Skin of body (tissue), 2 donors: ENCODE measurements around the gene CDH2. TPM values are rescaled to one million over a fixed set of nuclear protein-coding genes. Genes with fewer than 3 reads are reported as not detected.

ENCODE experiments used
- DNase-seq: peaks from one replicate; lab custom pipeline; 2025; lab: John Stamatoyannopoulos, UW
- total RNA-seq: library from RNA; depleted of rRNA; stranded (reverse); fragments of >200 nt; gene quantifications from one replicate; pipeline ENCODE4 v1.2.3, GENCODE V29; 2014

Gene CDH2
- total RNA-seq, 1 donor from 2014 or later = 5.4 TPM

GRCh38 chr18:28088477-28088876 lies 88.5 kb downstream of the CDH2 start:
- DNase-seq = no peak

DNA sequence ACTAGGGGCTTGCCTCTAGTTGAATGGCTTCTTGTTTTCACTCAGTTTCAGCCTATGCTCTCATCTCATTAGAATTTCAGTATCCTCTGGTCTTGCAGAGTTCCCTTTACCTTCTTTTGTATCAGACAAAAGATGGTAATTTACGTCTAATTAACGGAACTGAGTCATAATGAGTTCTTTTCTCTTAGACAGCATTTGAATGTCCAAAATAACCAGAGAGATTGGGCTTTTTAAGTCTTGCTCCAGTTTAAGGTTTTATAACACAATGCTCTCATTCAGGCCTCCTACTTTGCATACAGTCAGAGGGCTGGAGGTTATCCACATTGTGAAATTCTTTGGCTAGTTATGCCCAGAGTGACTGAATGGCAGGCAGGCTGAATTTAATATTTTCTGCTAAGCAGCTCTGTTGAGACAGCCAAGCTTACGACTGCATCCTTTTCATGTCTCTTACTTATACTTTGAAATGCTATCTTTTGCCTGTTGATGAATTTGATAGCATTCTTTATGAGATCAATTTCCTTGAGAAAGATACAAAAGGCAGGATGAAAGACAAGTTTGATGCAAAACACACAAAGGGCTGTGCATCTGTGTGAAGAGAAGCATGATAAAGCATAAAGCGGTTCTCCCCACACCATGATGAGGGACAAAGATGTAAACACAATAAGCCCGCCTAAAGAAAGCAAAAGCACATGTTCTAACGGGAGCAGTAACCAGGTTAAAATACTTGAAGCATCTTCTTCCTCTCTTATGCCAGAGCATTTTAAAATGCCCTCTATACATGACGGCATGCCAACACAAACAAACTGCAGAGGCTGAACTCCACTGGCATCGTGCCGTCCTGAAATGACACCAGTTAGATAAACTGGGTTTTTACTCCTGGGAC lies 90.0 kb downstream of the CDH2 start:
- peak; percentile 40 for DNase-seq

DNA sequence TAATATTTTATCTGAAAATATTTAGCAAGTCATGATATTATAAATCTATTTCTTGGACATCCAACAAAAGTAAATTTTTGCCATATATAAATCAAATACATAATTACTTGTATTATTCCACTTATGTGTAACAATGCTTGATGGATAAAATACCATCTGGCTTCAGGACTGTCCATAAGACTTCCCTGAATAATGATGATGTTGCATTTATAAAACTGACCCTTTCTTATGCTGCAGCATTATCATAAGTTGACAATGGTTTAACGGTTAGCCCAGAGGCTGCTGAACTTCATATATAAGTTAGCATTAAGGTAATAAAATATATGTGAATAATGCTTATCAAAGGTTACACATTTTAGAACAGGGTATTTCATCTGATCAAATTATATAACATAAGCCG lies 95.4 kb downstream of the CDH2 start:
- DNase-seq = no peak

DNA sequence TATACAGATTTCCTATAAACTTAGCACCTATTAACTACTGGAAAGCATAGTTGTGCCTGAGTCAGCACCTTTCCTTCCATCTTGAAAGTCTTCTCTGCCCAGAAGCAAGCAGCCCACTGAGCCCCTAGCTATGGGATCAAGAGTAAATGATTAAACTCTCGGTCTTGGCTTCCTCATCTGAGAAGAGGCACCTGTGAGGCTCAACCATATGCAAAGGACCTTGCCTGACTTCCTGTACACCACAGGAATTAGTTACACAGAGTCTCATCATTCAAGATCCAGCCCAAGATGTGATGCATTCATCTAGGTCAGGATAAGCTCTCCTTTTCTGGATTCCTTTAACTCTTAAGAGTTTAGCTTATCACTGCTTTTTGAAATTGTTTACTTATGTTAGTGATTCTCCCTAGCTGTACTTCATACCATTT lies 96.0 kb downstream of the CDH2 start:
- DNase-seq = no peak

DNA sequence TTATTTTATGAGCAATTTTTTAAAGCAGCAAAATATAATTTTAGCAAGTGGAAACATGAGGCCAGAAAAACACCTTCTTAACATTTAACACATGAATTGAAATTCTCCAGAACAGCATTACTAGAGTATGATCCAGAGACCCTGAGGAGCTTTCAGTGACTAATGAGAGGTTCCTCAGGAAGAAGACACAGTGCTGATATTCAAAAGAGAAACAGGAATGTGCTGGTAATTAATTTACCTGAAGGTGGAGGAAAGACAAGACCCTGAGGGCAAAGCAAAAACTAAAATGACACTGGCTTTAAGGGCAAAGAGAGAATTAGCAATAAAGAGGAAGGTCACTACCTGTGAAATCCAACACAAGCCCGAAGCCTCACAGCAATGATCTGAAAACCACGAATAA lies 97.0 kb downstream of the CDH2 start:
- no peak for DNase-seq

- DNase-seq = no peak
These were observed 98.1 kb downstream of the CDH2 start for GRCh38 chr18:28078849-28079248.

- no peak for DNase-seq
These were observed 98.6 kb downstream of the CDH2 start for GRCh38 chr18:28078298-28078697.

DNA sequence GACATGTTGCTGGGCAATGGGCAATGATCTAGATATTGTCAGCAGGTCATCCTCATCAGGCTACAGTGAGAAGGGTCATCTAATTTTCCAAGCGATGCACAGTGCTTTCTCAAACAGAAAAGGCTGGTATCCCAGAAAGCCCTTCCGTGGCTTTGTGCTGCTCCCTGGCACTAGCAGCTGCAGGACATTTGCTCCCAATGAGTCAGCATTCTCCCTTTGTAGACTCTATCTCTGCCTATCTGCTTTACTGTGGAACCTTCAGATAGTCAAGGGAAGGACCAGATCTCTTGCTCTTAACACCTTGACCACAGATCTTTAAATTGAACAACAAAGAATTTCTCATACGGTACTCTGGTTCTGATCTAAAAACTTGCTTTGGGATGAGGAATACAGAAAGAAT lies 101.4 kb downstream of the CDH2 start:
- no peak for DNase-seq

DNA sequence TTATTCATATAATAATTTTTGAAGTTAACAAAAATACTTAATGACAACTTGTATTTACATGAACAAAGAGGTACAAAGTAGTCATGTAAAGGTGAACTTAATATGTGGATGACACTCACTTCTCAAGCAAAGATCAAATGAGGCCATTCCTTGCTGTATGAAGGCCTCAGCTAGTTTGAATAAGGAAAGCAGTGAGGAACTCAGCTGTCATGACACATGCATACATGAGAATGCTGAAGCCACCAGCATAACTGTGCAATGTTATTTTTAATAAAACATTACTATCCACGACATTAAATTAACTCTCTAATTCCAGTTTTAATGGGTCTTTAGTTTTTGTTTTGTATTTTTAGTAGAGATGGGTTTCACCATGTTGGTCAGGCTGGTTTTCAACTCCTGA lies 102.9 kb downstream of the CDH2 start:
- no peak for DNase-seq

GRCh38 chr18:28073658-28074057 lies 103.3 kb downstream of the CDH2 start:
- no peak for DNase-seq

DNA sequence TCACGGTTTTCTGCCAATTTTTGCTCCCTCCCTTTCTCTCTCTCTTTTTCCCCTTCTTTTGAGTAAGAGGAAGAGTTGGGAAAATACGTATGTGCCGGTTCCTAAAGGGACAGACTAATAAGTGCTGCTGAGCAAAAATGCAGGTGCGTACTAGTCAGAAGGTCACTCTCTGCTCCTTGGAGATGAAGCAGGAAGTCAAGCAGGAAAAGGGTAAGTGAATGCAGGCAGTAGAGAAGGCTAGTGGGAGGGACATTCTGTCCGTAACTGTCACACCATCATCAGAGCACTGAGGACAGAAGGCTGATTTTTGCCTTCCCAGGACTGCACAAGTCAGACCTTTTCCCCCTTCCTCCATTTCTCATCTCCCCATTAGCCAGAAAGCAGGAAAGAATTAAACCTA lies 105.7 kb downstream of the CDH2 start:
- DNase-seq = no peak

DNA sequence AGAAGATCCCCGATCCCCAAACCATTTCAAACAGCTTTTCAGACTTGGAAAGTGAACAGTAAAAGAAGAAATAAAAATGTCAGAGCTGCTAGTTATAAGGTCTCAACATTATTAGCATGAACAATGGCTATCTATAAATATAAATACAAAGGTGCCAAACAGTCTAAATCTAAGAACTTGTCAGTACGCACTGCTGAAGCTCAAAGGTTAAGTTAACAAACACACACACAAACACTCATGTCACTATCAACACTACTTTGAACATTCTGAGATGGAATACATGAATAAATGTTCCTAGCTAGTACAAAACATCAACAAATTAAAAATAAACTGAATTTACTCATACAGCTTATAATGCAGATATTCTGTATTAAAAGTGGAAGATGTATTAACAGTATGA lies 108.7 kb downstream of the CDH2 start:
- DNase-seq = no peak

- no peak for DNase-seq
These were observed 109.6 kb downstream of the CDH2 start for GRCh38 chr18:28067346-28067745.

DNA sequence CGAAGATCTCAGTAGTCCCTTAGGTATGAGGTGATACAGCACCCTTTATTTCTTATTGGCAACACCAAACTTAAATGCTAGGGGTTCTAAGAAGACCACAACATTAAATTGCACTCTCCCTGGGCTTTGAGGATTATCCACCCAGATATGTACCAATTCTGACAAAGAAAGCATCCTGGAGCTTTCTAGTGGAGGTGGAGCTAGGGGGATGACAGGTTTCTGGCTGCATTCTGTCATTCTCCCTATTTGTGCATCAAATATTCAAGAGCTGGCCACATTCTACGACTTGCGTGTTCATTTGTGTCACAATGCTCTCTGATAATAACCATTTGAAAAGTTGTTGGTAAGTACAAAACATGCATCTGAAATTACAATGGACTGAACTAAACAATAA lies 111.1 kb downstream of the CDH2 start:
- no peak for DNase-seq

GRCh38 chr18:28065031-28065792 lies 111.7 kb downstream of the CDH2 start:
- DNase-seq = no peak

GRCh38 chr18:28063926-28064325 lies 113.0 kb downstream of the CDH2 start:
- DNase-seq = no peak

DNA sequence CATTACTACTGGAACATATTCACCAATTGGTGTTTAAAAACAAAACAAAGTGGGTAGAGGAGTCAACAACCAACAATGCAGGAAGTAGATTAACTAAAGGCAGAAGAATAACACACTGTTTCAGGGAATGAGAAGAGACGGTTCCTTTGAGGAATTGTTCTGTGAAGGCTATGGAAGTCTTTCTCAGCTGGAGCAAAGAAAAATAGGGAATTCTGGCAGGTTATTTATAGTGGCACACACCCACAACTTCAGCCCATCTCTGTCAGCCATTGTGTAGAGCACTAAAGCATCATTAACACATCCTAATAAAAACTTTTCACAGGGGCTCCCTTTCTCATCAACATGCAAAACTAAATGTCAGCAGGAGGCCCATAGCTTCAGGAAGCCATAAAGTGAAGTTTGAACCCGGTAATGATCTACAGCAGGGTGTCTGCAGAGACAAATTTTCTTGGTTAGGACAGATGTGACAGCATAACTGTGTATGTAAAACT lies 113.6 kb downstream of the CDH2 start:
- no peak for DNase-seq

GRCh38 chr18:28062443-28062842 lies 114.5 kb downstream of the CDH2 start:
- DNase-seq = no peak

DNA sequence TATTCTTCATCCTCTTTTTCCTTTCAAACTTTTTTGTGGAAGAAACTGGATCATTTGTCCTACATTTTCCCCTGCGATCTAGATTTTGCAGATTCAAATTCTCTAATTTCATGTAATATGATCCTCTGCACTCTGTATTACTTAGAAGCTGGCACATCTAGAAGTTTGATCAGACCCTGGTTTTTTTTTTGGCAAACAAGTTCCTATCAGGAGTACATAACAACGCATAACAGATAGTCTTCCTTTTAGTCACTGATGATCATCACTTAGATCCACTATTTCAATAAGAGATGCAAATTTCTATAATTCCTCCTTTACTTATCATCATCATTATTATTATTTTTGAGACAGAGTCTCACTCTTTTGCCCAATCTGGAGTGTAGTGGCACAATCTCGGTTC lies 117.1 kb downstream of the CDH2 start:
- no peak for DNase-seq

DNA sequence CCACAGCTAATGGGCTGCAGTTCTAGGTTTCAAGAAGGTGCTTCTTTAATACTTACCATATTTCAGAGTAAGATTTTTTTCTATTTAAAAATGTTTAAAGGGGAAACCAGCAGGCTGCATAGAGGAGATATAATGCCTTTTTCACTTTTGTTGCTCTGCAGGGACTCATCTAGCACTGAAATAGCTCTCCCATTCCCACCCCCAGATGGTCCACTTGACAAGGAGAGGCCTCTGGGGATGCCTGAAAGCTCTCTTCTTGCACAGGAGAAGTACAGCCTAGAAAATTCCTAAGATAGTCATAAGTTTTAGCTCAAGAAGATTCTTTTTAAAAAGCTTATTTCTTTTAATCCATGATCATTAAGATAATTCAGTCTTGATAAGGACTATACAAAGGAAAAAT lies 126.4 kb downstream of the CDH2 start:
- DNase-seq = no peak

- DNase-seq = no peak
These were observed 128.3 kb downstream of the CDH2 start for GRCh38 chr18:28048612-28049011.

- DNase-seq = no peak
These were observed 131.1 kb downstream of the CDH2 start for GRCh38 chr18:28045880-28046279.
